Measurements from ENCODE around the gene ZFYVE16. TPM values are rescaled to one million over a fixed set of nuclear protein-coding genes. Genes with fewer than 3 reads are reported as not detected.

The ZFYVE16 gene
- polyA plus RNA-seq, 3 donors, result 9.4 to 15.8 (median 10.7) TPM

DNA sequence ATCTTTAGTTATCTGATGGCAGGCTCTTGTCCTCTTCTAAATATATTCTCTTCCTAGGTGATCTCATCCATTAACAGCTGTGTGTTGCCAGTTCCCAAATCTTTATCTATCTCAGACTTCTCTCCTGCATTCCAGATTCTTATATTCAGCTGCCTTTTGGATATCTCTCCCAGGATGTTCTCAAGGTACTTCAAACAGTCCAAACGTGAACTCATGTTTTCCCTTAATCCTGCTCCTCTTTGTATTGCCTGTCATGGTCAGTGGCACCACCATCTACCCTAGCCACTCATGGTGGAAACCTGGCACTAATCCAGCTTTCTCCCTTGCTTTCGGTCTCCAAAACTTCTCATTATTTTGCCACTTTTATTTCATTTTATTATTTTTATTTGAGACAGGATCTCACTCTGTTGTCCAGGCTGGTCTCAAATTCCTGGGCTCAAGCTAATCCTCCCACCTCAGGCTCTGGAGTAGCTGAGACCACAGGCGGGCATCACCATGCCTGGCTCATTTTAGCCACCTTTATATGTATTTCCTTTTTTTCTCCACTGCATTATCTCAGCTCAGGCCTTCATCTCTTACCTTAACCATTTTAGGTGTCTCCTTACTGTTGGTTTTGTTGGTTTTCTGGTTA is 3.8 kb downstream of the ZFYVE16 start:
- peaks cover 73% of the 10 kb centered on the region for H3K79me2 ChIP-seq (ENCODE audit: insufficient read depth, low read length)
- no peaks in the 10 kb centered on the region for H3K9me3 ChIP-seq (replicated peaks in 1 of 2; ENCODE audit: control insufficient read depth in 1 of 2, insufficient read depth in 1 of 2, low read length in 2 of 2)
- Mint-ChIP-seq H3K36me3 (peaks cover 20 to 24% of the 10 kb centered on the region in 2 donors), H3K9me3 (peaks cover 0 to 2% (median 0%) of the 10 kb centered on the region in 7 donors), H3K27me3 (ENCODE audit: low read depth in 3 of 3) (peaks cover 0 to 2% (median 2%) of the 10 kb centered on the region in 3 donors), H3K4me1 (peaks cover 41% of the 10 kb centered on the region), H3K4me3 (no peak overlapping the region), H3K27ac (peak overlapping the region in 1 of 7 donors; percentile 16)
- peaks cover 2 to 3% of the 10 kb centered on the region in 2 donors for H3K36me3 ChIP-seq (replicated peaks in 1 of 2; ENCODE audit: control insufficient read depth in 1 of 2, insufficient read depth in 2 of 2, low read length in 2 of 2)
- 100% methylated on average over 1 of the region's 3 CpGs for WGBS (ENCODE audit: insufficient coverage)
- no peak overlapping the region for H3K9ac ChIP-seq (ENCODE audit: insufficient read depth, low read length, poor library complexity, severe bottlenecking)
- no peaks in the 10 kb centered on the region for H3K27me3 ChIP-seq (ENCODE audit: control insufficient read depth in 2 of 2, insufficient read depth in 2 of 2, low read length in 2 of 2)
- H3K4me2 ChIP-seq (replicated peaks; ENCODE audit: extremely low read depth, low read length, poor library complexity, severe bottlenecking), result no peak overlapping the region
- H3K4me3 ChIP-seq (replicated peaks in 1 of 3; ENCODE audit: low read depth in 2 of 3, low read length in 3 of 3), result no peak overlapping the region
- H3K27ac ChIP-seq (ENCODE audit: low read depth in 1 of 2, low read length in 2 of 2), result no peak overlapping the region
- H2AFZ ChIP-seq (ENCODE audit: insufficient read depth, low read depth, low read length, poor library complexity, severe bottlenecking), result no peak overlapping the region
- no peak for DNase-seq
- TF ChIP-seq, protein P1, sequence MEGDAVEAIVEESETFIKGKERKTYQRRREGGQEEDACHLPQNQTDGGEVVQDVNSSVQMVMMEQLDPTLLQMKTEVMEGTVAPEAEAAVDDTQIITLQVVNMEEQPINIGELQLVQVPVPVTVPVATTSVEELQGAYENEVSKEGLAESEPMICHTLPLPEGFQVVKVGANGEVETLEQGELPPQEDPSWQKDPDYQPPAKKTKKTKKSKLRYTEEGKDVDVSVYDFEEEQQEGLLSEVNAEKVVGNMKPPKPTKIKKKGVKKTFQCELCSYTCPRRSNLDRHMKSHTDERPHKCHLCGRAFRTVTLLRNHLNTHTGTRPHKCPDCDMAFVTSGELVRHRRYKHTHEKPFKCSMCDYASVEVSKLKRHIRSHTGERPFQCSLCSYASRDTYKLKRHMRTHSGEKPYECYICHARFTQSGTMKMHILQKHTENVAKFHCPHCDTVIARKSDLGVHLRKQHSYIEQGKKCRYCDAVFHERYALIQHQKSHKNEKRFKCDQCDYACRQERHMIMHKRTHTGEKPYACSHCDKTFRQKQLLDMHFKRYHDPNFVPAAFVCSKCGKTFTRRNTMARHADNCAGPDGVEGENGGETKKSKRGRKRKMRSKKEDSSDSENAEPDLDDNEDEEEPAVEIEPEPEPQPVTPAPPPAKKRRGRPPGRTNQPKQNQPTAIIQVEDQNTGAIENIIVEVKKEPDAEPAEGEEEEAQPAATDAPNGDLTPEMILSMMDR (IDR thresholded peaks at IDR 0.05), result no peak
- intact Hi-C loops (cut with micrococcal nuclease), result loop anchor here in 1 of 2 donors (10.0 kb wide), 1 partner anchor 73 kb away; the partner anchor contains the start of gene FAM151B
- H4K20me1 ChIP-seq (ENCODE audit: insufficient read depth, low read length), result peaks cover 33% of the 10 kb centered on the region
- peaks cover 26 to 35% of the 10 kb centered on the region in 2 donors for H3K4me1 ChIP-seq (ENCODE audit: control insufficient read depth in 1 of 2, insufficient read depth in 2 of 2, low read length in 2 of 2)

DNA sequence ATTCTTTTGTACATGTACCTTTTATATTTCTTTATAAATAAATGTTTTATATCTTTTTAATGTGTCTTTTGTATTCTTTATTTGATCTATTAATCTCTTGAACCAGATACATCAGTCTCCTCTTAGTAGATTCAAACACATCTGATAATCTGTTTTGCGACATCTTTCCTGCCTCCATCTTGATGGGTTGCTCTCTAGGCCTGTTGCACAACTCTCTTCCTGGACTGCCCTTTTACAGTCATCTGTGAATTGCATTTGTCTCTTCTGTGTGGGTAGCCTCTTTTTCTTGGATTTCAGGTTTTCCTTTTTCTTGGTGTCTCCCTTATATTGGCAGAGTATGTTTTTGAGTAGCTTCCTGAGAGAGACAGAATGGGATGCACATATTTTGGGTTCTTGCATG is 6.2 kb downstream of the ZFYVE16 start:
- no peak overlapping the region for H3K4me3 ChIP-seq (replicated peaks in 1 of 3; ENCODE audit: low read depth in 2 of 3, low read length in 3 of 3)
- Mint-ChIP-seq H3K4me1 (peaks cover 32% of the 10 kb centered on the region), H3K27me3 (ENCODE audit: low read depth in 3 of 3) (peaks cover 0 to 2% (median 0%) of the 10 kb centered on the region in 3 donors), H3K36me3 (peaks cover 30 to 31% of the 10 kb centered on the region in 2 donors), H3K9me3 (no peaks in the 10 kb centered on the region), H3K4me3 (no peak overlapping the region), H3K27ac (peak overlapping the region in 6 of 7 donors; percentile 3 to 76 (median 12))
- H4K20me1 ChIP-seq (ENCODE audit: insufficient read depth, low read length), result peaks cover 38% of the 10 kb centered on the region
- intact Hi-C loops (cut with micrococcal nuclease), result loop anchor here in 1 of 2 donors (10.0 kb wide), 1 partner anchor 71 kb away; the partner anchor contains the start of gene FAM151B
- no peak overlapping the region for H3K27ac ChIP-seq (ENCODE audit: low read depth in 1 of 2, low read length in 2 of 2)
- no CpG with 5 or more reads among the region's 1 CpG for WGBS (ENCODE audit: insufficient coverage)
- H3K36me3 ChIP-seq (replicated peaks in 1 of 2; ENCODE audit: control insufficient read depth in 1 of 2, insufficient read depth in 2 of 2, low read length in 2 of 2), result peaks cover 2 to 13% of the 10 kb centered on the region in 2 donors
- DNase-seq, result peak; percentile 50 to 82 (median 77)
- H3K27me3 ChIP-seq (ENCODE audit: control insufficient read depth in 2 of 2, insufficient read depth in 2 of 2, low read length in 2 of 2), result no peaks in the 10 kb centered on the region
- peaks cover 18 to 22% of the 10 kb centered on the region in 2 donors for H3K4me1 ChIP-seq (ENCODE audit: control insufficient read depth in 1 of 2, insufficient read depth in 2 of 2, low read length in 2 of 2)
- no peak overlapping the region for H2AFZ ChIP-seq (ENCODE audit: insufficient read depth, low read depth, low read length, poor library complexity, severe bottlenecking)
- TF ChIP-seq, protein P1 (IDR thresholded peaks at IDR 0.05), result no peak
- no peak overlapping the region for H3K4me2 ChIP-seq (replicated peaks; ENCODE audit: extremely low read depth, low read length, poor library complexity, severe bottlenecking)
- peaks cover 83% of the 10 kb centered on the region for H3K79me2 ChIP-seq (ENCODE audit: insufficient read depth, low read length)
- H3K9ac ChIP-seq (ENCODE audit: insufficient read depth, low read length, poor library complexity, severe bottlenecking), result no peak overlapping the region
- H3K9me3 ChIP-seq (replicated peaks in 1 of 2; ENCODE audit: control insufficient read depth in 1 of 2, insufficient read depth in 1 of 2, low read length in 2 of 2), result no peaks in the 10 kb centered on the region

Measured in CD14-positive monocyte (primary cell).